NT2/D1 (cell line): ENCODE data around the gene CATSPER4.
A peak's percentile ranks its signal among the peaks of the same experiment; 100 is the strongest.

Experiments
- DNase-seq: peaks from one replicate; pipeline ENCODE4 v3.0.0-alpha.2; 2011; ENCODE audit warnings: low read depth, low spot score
- H3K27me3 ChIP-seq: 2 replicates; pipeline ENCODE4 v1.6.0; 2011; ENCODE audit warnings: mild to moderate bottlenecking; ENCODE audit not compliant: insufficient read length, insufficient read depth
- H3K36me3 ChIP-seq: 2 replicates; pipeline ENCODE4 v1.6.1; 2011; ENCODE audit warnings: mild to moderate bottlenecking, low read length, mixed read lengths; ENCODE audit not compliant: insufficient read depth, insufficient read length
- H3K4me1 ChIP-seq: 2 replicates; pipeline ENCODE4 v1.5.1; 2011; ENCODE audit not compliant: insufficient read depth, insufficient read length
- H3K4me3 ChIP-seq: 2 replicates; pipeline ENCODE4 v1.5.1; 2011; ENCODE audit warnings: low read depth; ENCODE audit not compliant: insufficient read length
- H3K9ac ChIP-seq: 2 replicates; pipeline ENCODE4 v1.6.0; 2011; ENCODE audit warnings: low read depth; ENCODE audit not compliant: insufficient read length
- H3K9me3 ChIP-seq: 2 replicates; pipeline ENCODE4 v1.5.1; 2011; ENCODE audit warnings: mild to moderate bottlenecking, low read length; ENCODE audit not compliant: insufficient read depth
- SUZ12 ChIP-seq: IDR thresholded peaks from 2 replicates; pipeline ENCODE4 v1.6.1; 2011; ENCODE audit not compliant: insufficient read length, insufficient read depth; ENCODE audit errors: extremely low read depth
- YY1 ChIP-seq: IDR thresholded peaks from 2 replicates; pipeline ENCODE4 v1.6.1; 2011; ENCODE audit not compliant: insufficient read length, insufficient read depth
- ZNF274 ChIP-seq: IDR thresholded peaks from 2 replicates; pipeline ENCODE4 v1.6.1; 2011; ENCODE audit warnings: mild to moderate bottlenecking, low read depth, low read length

Gene CATSPER4

DNA sequence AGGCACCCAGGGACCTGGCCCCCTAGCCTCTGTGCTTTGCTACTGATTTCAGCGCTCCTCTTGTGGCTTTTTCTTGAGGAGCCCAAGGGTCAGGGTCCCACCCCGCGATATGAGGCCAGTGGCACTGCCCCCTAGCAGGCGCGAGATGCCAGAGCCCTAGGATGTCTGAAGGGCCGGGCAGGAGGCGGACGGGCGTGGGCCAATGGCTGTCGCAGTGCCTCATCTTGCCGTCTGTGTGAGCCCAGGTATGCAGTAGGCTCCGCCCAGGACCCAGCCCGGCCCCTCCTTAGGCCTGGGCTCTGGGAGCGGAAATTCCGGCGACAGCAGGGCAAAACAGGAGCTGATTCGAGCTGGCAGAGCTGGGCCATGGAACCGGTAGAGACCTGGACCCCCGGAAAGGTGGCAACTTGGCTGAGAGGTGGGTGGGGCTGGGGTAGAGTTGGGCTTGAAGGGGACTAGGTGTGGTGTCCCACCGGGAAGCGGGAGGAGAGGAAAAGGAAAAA, 13.2 kb upstream of the CATSPER4 start, which contains the start of gene CNKSR1:
CNKSR1 (plus strand) TSS at position 310 of the 503 bp plus-strand sequence; CDS start at position 367, 57 bp downstream.
- Histone ChIP-seq H3K27me3 (no peaks in the 10 kb centered on the region), H3K4me1 (peaks cover 9% of the 10 kb centered on the region), H3K9me3 (no peaks in the 10 kb centered on the region), H3K36me3 (peaks cover 38% of the 10 kb centered on the region), H3K4me3 (peak within 1 kb of the TSS; percentile 56), H3K9ac (peak within 1 kb of the TSS; percentile 79)
- TF ChIP-seq ZNF274 (no peak), YY1 (no peak), SUZ12 (no peak)
- peak; percentile 84 for DNase-seq

- H3K4me1 ChIP-seq = peaks cover 9% of the 10 kb centered on the region
- no peak overlapping the region for H3K9ac ChIP-seq
- H3K36me3 ChIP-seq = peaks cover 59% of the 10 kb centered on the region
- H3K9me3 ChIP-seq = no peaks in the 10 kb centered on the region
- H3K4me3 ChIP-seq = no peak overlapping the region
- TF ChIP-seq YY1 = no peak
- no peak for TF ChIP-seq SUZ12
- TF ChIP-seq ZNF274 = no peak
- H3K27me3 ChIP-seq = no peaks in the 10 kb centered on the region
- no peak for DNase-seq
These were observed 10.3 kb upstream of the CATSPER4 start for GRCh38 chr1:26180010-26180506.

GRCh38 chr1:26181586-26182382, 8.6 kb upstream of the CATSPER4 start:
- DNase-seq = no peak
- Histone ChIP-seq H3K27me3 (no peaks in the 10 kb centered on the region), H3K4me1 (peaks cover 8% of the 10 kb centered on the region), H3K9me3 (no peaks in the 10 kb centered on the region), H3K4me3 (no peak overlapping the region), H3K36me3 (peaks cover 70% of the 10 kb centered on the region), H3K9ac (no peak overlapping the region)
- no peak for TF ChIP-seq ZNF274
- TF ChIP-seq SUZ12 = no peak
- no peak for TF ChIP-seq YY1

GRCh38 chr1:26182383-26182696, 8.1 kb upstream of the CATSPER4 start:
- Histone ChIP-seq H3K9ac (peak overlapping the region; percentile 5), H3K4me1 (peaks cover 6% of the 10 kb centered on the region), H3K36me3 (peaks cover 76% of the 10 kb centered on the region), H3K27me3 (no peaks in the 10 kb centered on the region), H3K9me3 (no peaks in the 10 kb centered on the region), H3K4me3 (no peak overlapping the region)
- no peak for DNase-seq
- TF ChIP-seq YY1 = no peak
- TF ChIP-seq ZNF274 = no peak
- no peak for TF ChIP-seq SUZ12

DNA sequence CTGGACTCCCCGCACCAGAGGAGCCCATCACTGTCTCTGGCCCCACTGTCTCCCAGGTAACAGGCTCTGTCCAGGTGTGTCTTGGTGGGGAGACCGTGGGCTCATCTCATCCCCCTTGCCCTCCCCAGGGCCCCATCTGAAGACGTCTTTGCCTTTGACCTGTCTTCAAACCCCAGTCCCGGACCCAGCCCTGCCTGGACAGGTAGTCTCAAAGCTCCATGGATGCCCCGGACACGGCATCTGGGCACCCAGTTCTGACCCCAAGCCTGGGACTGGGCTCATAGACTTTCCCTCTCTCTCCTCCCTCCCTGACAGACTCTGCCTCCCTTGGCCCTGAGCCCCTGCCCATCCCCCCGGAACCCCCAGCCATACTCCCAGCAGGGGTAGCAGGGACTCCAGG, 6.3 kb upstream of the CATSPER4 start:
- Histone ChIP-seq H3K36me3 (peaks cover 84% of the 10 kb centered on the region), H3K4me1 (no peaks in the 10 kb centered on the region), H3K27me3 (no peaks in the 10 kb centered on the region), H3K4me3 (no peak overlapping the region), H3K9me3 (no peaks in the 10 kb centered on the region), H3K9ac (no peak overlapping the region)
- no peak for DNase-seq
- TF ChIP-seq YY1 (no peak), ZNF274 (no peak), SUZ12 (no peak)

- H3K36me3 ChIP-seq = peaks cover 86% of the 10 kb centered on the region
- DNase-seq = no peak
- peaks cover 1% of the 10 kb centered on the region for H3K4me1 ChIP-seq
- TF ChIP-seq YY1 (no peak), SUZ12 (no peak), ZNF274 (no peak)
- H3K27me3 ChIP-seq = no peaks in the 10 kb centered on the region
- no peak overlapping the region for H3K9ac ChIP-seq
- H3K9me3 ChIP-seq = no peaks in the 10 kb centered on the region
- H3K4me3 ChIP-seq = no peak overlapping the region
These were observed 5.5 kb upstream of the CATSPER4 start for GRCh38 chr1:26184883-26185282.

DNA sequence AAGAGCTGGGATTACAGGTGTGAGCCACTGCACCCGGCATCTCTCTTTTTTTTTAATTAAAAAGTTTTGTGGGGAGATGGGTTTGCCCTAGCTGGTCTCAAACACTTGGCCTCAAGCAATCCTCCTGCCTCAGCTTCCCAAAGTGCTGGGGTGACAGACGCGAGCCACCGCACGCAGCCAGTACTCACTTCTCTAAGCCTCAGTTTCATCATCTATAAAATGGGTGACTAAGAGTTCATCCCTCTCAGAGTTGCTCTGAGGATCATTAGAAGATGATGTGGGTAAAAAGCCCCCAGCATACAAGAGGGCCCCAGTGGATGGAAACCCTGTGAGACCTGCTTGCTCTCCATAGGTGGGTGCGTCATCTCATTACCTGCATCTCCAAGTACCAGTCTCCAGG, 2.5 kb upstream of the CATSPER4 start:
- no peak overlapping the region for H3K9ac ChIP-seq
- DNase-seq = no peak
- peaks cover 6% of the 10 kb centered on the region for H3K4me1 ChIP-seq
- no peak overlapping the region for H3K4me3 ChIP-seq
- H3K9me3 ChIP-seq = no peaks in the 10 kb centered on the region
- TF ChIP-seq ZNF274 = no peak
- TF ChIP-seq YY1 = no peak
- TF ChIP-seq SUZ12 = no peak
- peaks cover 60% of the 10 kb centered on the region for H3K36me3 ChIP-seq
- H3K27me3 ChIP-seq = no peaks in the 10 kb centered on the region
